Measurements from ENCODE around the gene RIPK3. TPM values are rescaled to one million over a fixed set of nuclear protein-coding genes. Genes with fewer than 3 reads are reported as not detected.

RIPK3 gene
- polyA plus RNA-seq, 1 of the 3 experiments (the other 2 are of a cell fraction) = not detected

DNA sequence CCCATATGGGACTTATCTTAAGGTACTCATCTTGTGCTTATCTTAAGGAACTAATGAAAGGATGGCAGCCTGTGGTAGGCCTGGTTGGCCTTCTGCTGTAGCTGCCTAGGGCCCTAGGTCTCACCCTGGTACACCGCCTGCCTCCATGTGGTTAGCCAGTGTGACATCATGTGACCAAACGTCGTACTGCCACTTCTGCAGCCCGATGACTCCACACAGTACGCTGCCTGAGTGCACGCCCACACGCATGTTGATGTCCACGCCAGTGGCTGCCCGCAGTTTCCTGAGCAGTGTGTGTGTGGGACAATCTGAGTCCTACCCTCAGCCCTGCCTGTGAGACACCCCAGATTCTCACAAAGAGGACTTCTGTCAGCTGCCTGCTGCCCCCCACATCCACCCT, 10.1 kb downstream of the RIPK3 start:
- Histone ChIP-seq H3K9me3 (no peaks in the 10 kb centered on the region), H3K4me2 (no peak overlapping the region), H3K27ac (ENCODE audit: low read depth in 2 of 2, low read length in 1 of 2) (no peak overlapping the region), H3K27me3 (ENCODE audit: insufficient read depth) (peaks cover 9% of the 10 kb centered on the region), H2AFZ (ENCODE audit: low read depth) (no peak overlapping the region), H3F3A (replicated peaks; ENCODE audit: insufficient read depth) (no peaks in the 10 kb centered on the region), H3K4me1 (ENCODE audit: control insufficient read depth in 1 of 2, insufficient read depth in 2 of 2, low read depth in 1 of 2, low read length in 1 of 2) (peaks cover 0 to 21% of the 10 kb centered on the region in 2 experiments; a peak in 1 of 4 replicates), H3K9me2 (no peaks in the 10 kb centered on the region), H4K20me1 (ENCODE audit: insufficient read depth) (no peaks in the 10 kb centered on the region), H3K4me3 (ENCODE audit: low read depth in 2 of 2, low read length in 1 of 2) (no peak overlapping the region), H3K79me2 (ENCODE audit: insufficient read depth) (no peaks in the 10 kb centered on the region), H3K9ac (no peak overlapping the region), H3K36me3 (replicated peaks in 1 of 2; ENCODE audit: control insufficient read depth in 1 of 2, insufficient read depth in 2 of 2, low read length in 1 of 2) (no peaks in the 10 kb centered on the region)
- POLR2A ChIA-PET = interaction anchor here (0.7 kb wide), 1 partner anchor 112 kb away, joined by 3 read pairs; no protein-coding TSS in a partner anchor
- no peak for TF ChIP-seq RFX5 (IDR thresholded peaks at IDR 0.05; ENCODE audit: low read length)
- TF ChIP-seq, protein P1, sequence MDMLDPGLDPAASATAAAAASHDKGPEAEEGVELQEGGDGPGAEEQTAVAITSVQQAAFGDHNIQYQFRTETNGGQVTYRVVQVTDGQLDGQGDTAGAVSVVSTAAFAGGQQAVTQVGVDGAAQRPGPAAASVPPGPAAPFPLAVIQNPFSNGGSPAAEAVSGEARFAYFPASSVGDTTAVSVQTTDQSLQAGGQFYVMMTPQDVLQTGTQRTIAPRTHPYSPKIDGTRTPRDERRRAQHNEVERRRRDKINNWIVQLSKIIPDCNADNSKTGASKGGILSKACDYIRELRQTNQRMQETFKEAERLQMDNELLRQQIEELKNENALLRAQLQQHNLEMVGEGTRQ (IDR thresholded peaks at IDR 0.05; ENCODE audit: borderline replicate concordance, low read depth, low read length) = no peak
- TF ChIP-seq SMC3 (IDR thresholded peaks at IDR 0.05; ENCODE audit: low read depth, low read length) = no peak
- no peak for TF ChIP-seq EP300 (IDR thresholded peaks at IDR 0.05; ENCODE audit: borderline replicate concordance in 1 of 2, low read depth in 1 of 2, low read length in 1 of 2)
- TF ChIP-seq, protein P2, sequence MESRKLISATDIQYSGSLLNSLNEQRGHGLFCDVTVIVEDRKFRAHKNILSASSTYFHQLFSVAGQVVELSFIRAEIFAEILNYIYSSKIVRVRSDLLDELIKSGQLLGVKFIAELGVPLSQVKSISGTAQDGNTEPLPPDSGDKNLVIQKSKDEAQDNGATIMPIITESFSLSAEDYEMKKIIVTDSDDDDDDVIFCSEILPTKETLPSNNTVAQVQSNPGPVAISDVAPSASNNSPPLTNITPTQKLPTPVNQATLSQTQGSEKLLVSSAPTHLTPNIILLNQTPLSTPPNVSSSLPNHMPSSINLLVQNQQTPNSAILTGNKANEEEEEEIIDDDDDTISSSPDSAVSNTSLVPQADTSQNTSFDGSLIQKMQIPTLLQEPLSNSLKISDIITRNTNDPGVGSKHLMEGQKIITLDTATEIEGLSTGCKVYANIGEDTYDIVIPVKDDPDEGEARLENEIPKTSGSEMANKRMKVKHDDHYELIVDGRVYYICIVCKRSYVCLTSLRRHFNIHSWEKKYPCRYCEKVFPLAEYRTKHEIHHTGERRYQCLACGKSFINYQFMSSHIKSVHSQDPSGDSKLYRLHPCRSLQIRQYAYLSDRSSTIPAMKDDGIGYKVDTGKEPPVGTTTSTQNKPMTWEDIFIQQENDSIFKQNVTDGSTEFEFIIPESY (IDR thresholded peaks at IDR 0.05; ENCODE audit: borderline replicate concordance, low read depth) = no peak
- no peak for TF ChIP-seq TCF12 (IDR thresholded peaks at IDR 0.05)
- no peak for TF ChIP-seq JUND (IDR thresholded peaks at IDR 0.05)
- WGBS (ENCODE audit: low lambda C conversion rate) = 80% methylated on average over 8 of the region's 9 CpGs
- DNase-seq = no peak
- CTCF ChIA-PET = interaction anchor here (0.7 to 14.6 kb wide), 6 partner anchors 12 to 107 kb away, joined by 4 to 115 read pairs (median 24); partner anchors contain the start of genes CBLN3, CIDEB, KHNYN and LTB4R

DNA sequence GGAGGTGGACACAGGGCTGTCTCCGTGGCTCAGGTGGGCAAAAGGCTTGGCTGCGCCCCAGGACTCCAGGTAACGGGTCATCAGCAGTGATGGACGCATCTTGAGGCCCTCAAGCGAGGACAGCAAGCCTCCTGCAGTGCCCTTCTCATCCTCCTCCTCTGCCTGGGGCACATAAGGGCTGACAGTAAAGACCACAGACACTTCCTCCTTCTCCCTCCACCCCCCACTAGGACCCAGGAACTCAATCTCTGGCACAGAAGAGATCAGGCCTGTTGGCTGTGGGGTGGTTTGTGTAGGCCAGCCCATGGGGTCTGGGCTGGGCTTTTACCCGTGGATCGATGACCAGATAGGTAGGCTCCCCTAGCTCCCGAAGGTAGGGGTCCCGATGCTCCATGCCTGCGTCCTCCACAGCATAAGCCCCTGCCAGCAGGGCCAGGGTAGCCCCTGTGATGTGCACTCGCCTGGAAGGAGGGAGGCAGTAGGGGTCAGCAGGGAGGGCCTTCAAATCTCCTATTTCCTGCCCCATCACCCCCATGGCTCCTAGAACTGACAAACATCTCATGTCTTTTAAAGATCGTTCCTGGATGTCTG, 10.6 kb downstream of the RIPK3 start:
- no peaks in the 10 kb centered on the region for H3K36me3 ChIP-seq (replicated peaks in 1 of 2; ENCODE audit: control insufficient read depth in 1 of 2, insufficient read depth in 2 of 2, low read length in 1 of 2)
- H3K4me1 ChIP-seq (ENCODE audit: control insufficient read depth in 1 of 2, insufficient read depth in 2 of 2, low read depth in 1 of 2, low read length in 1 of 2) = peaks cover 0 to 16% of the 10 kb centered on the region in 2 experiments; a peak in 1 of 4 replicates
- 89% methylated on average over 4 of the region's 12 CpGs for WGBS (ENCODE audit: low lambda C conversion rate)
- no peak overlapping the region for H3K4me3 ChIP-seq (ENCODE audit: low read depth in 2 of 2, low read length in 1 of 2)
- CTCF ChIA-PET = interaction anchor here (0.7 to 14.6 kb wide), 7 partner anchors 12 to 108 kb away, joined by 3 to 115 read pairs (median 13); partner anchors contain the start of genes CBLN3, CIDEB, KHNYN and LTB4R
- H3K9ac ChIP-seq = no peak overlapping the region
- TF ChIP-seq GATA2 (CRISPR knock-in tag; IDR thresholded peaks at IDR 0.05) = no peak
- TF ChIP-seq, protein P2 (IDR thresholded peaks at IDR 0.05; ENCODE audit: borderline replicate concordance, low read depth) = no peak
- no peak for TF ChIP-seq RFX5 (IDR thresholded peaks at IDR 0.05; ENCODE audit: low read length)
- no peak for TF ChIP-seq MXI1 (IDR thresholded peaks at IDR 0.05; ENCODE audit: low read depth, low read length)
- TF ChIP-seq RAD21 (IDR thresholded peaks at IDR 0.05; ENCODE audit: low read length) = no peak
- TF ChIP-seq, protein P3, sequence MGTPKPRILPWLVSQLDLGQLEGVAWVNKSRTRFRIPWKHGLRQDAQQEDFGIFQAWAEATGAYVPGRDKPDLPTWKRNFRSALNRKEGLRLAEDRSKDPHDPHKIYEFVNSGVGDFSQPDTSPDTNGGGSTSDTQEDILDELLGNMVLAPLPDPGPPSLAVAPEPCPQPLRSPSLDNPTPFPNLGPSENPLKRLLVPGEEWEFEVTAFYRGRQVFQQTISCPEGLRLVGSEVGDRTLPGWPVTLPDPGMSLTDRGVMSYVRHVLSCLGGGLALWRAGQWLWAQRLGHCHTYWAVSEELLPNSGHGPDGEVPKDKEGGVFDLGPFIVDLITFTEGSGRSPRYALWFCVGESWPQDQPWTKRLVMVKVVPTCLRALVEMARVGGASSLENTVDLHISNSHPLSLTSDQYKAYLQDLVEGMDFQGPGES (IDR thresholded peaks at IDR 0.05; ENCODE audit: low read depth, low read length) = no peak
- TF ChIP-seq, protein P4, sequence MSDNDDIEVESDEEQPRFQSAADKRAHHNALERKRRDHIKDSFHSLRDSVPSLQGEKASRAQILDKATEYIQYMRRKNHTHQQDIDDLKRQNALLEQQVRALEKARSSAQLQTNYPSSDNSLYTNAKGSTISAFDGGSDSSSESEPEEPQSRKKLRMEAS (IDR thresholded peaks at IDR 0.05; ENCODE audit: low read depth) = no peak
- no peak for TF ChIP-seq EZH2phosphoT487 (IDR thresholded peaks at IDR 0.05; ENCODE audit: borderline replicate concordance, low read depth)
- TF ChIP-seq FOSL2 (IDR thresholded peaks at IDR 0.05; ENCODE audit: borderline replicate concordance, low read depth) = no peak
- TF ChIP-seq RXRA (IDR thresholded peaks at IDR 0.05; ENCODE audit: borderline replicate concordance, low read depth) = no peak
- no peak for TF ChIP-seq NFIC (IDR thresholded peaks at IDR 0.05; ENCODE audit: borderline replicate concordance)
- no peaks in the 10 kb centered on the region for H3F3A ChIP-seq (replicated peaks; ENCODE audit: insufficient read depth)
- H3K27me3 ChIP-seq (ENCODE audit: insufficient read depth) = peaks cover 4% of the 10 kb centered on the region
- POLR2A ChIA-PET = interaction anchor here (0.7 kb wide), 1 partner anchor 113 kb away, joined by 3 read pairs; no protein-coding TSS in a partner anchor
- no peak overlapping the region for H3K27ac ChIP-seq (ENCODE audit: low read depth in 2 of 2, low read length in 1 of 2)
- no peak for DNase-seq
- no peak overlapping the region for H2AFZ ChIP-seq (ENCODE audit: low read depth)
- no peaks in the 10 kb centered on the region for H3K79me2 ChIP-seq (ENCODE audit: insufficient read depth)
- H3K9me3 ChIP-seq = no peaks in the 10 kb centered on the region
- H4K20me1 ChIP-seq (ENCODE audit: insufficient read depth) = no peaks in the 10 kb centered on the region
- H3K9me2 ChIP-seq = no peaks in the 10 kb centered on the region
- H3K4me2 ChIP-seq = no peak overlapping the region

All from SK-N-SH (cell line).